Ectodermal cell (in vitro differentiated cells): ENCODE results near the gene RPP25L.

ENCODE experiments used
- H3K27ac ChIP-seq: 2 replicates; pipeline ENCODE4 v1.7.0; 2013; ENCODE audit warnings: mild to moderate bottlenecking, low read depth, low read length; ENCODE audit not compliant: insufficient read depth, poor library complexity, severe bottlenecking
- H3K27me3 ChIP-seq: 2 replicates; pipeline ENCODE4 v1.7.0; 2013; ENCODE audit warnings: mild to moderate bottlenecking, low read length; ENCODE audit not compliant: insufficient read depth, control insufficient read depth, poor library complexity, severe bottlenecking
- H3K36me3 ChIP-seq: one replicate; pipeline ENCODE4 v1.7.0; 2013; ENCODE audit warnings: low read length; ENCODE audit not compliant: control insufficient read depth, insufficient read depth
- H3K4me1 ChIP-seq: one replicate; pipeline ENCODE4 v1.7.0; 2013; ENCODE audit warnings: low read length; ENCODE audit not compliant: control insufficient read depth, insufficient read depth
- H3K4me3 ChIP-seq: 2 replicates; pipeline ENCODE4 v1.7.0; 2013; ENCODE audit warnings: low read depth, low read length, control low read depth; ENCODE audit not compliant: insufficient read depth
- H3K9me3 ChIP-seq: 2 replicates; pipeline ENCODE4 v1.7.0; 2013; ENCODE audit warnings: mild to moderate bottlenecking, low read length, moderate library complexity; ENCODE audit not compliant: control insufficient read depth
- WGBS, 2 experiments: methylation state at CpG; one replicate each; pipeline ENCODE4 v1.1.7; 2013; ENCODE audit warnings: missing lambda C conversion rate in 2 of 2; 5-methylcytosine and 5-hydroxymethylcytosine counted together

Gene RPP25L

DNA sequence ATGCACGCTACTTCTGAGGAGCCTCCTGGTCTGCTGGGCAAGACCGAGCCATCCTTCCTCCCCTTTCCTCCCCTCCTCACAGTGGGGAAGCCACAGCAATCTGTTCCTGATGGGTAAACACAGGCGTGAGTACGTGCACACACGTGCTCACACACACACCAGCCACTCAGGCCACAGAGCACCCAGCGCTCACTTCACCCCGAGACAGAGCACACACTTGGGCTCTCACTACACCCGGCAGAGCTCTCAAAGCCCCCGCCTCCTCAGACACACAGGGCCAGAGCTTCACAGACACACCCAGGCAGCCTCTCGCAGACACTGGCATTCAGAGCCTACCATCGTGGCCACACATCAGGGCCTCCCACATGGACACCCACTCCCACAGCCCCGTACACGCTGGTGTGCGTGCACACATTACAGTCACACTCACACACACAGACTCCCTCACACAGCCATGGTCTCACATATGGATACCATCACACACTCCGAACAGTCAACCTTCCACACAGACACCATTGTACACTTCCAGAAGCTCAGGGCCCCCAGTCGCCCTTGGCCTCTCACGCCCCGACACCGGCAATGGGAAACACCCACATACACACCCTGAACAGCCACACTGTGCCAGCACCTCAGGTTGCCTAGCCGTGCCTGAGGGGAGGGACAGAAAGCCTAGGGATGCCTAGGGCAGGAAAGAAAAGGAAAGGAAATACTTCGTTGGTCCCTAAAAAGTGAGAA, 35.9 kb downstream of the RPP25L start:
- Histone ChIP-seq H3K27ac (no peak overlapping the region), H3K4me3 (no peak overlapping the region), H3K9me3 (no peaks in the 10 kb centered on the region), H3K4me1 (peaks cover 75% of the 10 kb centered on the region), H3K27me3 (no peaks in the 10 kb centered on the region), H3K36me3 (no peaks in the 10 kb centered on the region)
- WGBS, 2 experiments, result 77 to 79% methylated on average over 21 of the region's 21 CpGs

DNA sequence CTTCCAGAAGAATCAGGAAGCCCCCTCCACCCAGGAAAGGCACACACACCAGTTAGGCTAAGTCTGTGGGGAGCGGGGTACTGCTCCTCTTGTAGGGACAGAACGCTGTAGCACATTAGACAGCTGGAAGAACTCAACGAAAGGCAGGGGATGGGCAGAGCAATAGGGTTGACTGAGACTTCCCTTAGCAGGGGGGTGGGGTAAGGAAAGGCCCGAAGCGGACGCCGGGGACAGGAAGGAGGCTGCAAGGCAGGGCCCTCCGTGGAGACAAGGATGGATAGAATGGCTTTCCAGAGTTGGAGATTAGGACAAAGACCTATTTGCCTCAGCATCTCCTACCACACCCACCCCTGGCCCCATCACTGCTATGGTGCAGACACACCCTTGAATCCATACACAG, 36.7 kb downstream of the RPP25L start:
- Histone ChIP-seq H3K27ac (no peak overlapping the region), H3K36me3 (no peaks in the 10 kb centered on the region), H3K4me3 (no peak overlapping the region), H3K4me1 (peaks cover 74% of the 10 kb centered on the region), H3K9me3 (no peaks in the 10 kb centered on the region), H3K27me3 (no peaks in the 10 kb centered on the region)
- 79 to 80% methylated on average over 8 of the region's 8 CpGs for WGBS, 2 experiments

DNA sequence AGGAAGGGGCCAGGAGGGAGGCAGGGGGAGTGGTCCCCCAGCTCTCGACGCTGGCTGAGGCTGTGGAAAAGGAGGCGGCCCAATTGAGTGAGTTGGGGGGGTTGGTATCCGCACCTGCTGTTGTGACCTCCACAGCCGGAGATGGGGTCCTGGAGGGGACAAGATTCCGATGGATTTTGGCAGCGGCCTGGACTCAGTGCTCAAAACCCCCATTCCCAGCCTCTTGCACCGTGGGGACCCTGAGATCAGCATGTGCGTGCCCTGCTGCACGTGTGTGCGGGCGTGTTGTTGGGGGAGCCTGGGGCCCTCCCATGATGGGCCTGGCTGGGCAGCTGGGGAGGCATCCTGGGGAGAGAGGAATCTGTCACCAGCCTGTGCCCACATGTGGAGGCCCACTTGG, 37.3 kb downstream of the RPP25L start:
- peaks cover 73% of the 10 kb centered on the region for H3K4me1 ChIP-seq

DNA sequence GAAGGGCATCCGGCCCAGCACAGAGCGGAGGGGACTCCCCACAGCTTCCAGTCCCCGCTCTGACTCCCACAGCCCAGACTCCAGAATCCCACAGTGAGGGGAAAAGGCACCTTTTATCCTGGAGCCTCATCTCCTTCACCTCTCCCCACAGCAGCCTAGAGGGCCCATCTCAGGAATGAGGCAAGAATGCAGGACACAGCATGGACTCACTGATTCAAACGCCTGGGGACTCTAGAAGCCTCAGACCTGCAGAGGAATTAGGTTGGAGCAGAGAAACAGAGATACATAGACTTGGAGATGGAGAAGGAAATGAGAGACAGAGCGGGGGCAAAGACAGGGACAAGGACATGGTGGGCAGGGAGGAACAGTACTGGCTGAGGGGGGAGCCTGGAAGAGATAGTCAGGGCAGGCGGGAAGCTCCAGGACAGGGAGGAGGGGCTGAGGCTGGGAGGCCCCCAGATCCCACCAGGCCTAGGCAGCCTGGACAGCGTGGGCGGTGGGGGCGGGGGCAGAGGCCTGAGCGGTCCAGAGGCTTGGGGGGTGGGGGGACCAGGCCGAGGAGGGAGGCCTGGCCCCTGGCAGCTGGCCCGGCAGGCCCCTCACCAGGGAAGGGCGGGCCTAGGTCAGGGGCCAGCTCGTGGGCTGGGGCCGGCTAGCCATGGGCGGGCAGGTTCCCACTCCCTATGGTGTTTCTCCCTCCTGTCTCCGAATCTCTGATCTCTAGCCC, 38.1 kb downstream of the RPP25L start:
- H3K9me3 ChIP-seq, result no peaks in the 10 kb centered on the region
- H3K27ac ChIP-seq, result no peak overlapping the region
- no peak overlapping the region for H3K4me3 ChIP-seq
- H3K36me3 ChIP-seq, result no peaks in the 10 kb centered on the region
- no peaks in the 10 kb centered on the region for H3K27me3 ChIP-seq
- peaks cover 73% of the 10 kb centered on the region for H3K4me1 ChIP-seq
- WGBS, 2 experiments, result 52 to 57% methylated on average over 17 of the region's 17 CpGs

More for the DNA sequence above, 37.3 kb downstream of the RPP25L start:
- H3K9me3 ChIP-seq, result no peaks in the 10 kb centered on the region
- no peak overlapping the region for H3K27ac ChIP-seq
- no peak overlapping the region for H3K4me3 ChIP-seq
- no peaks in the 10 kb centered on the region for H3K36me3 ChIP-seq
- 90 to 91% methylated on average over 12 of the region's 12 CpGs for WGBS, 2 experiments
- no peaks in the 10 kb centered on the region for H3K27me3 ChIP-seq

DNA sequence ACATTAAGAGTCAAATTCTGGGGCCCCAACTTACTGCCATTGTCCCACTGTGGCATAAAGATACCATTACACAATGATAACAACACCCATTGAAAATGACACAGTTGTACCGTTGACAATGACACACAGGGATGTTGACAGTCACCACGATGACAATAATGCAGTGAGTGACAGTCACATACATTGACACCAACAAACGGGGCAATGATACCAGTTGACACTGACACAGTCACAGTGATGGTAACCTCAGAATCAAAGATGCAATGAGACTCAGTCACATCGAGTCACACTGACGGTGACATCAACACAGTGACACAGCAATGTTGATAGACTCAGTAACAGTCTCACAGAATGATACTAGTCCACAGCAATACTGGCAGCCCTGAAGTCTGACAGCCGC, 39.3 kb downstream of the RPP25L start:
- no peaks in the 10 kb centered on the region for H3K27me3 ChIP-seq
- no peak overlapping the region for H3K4me3 ChIP-seq
- peaks cover 74% of the 10 kb centered on the region for H3K4me1 ChIP-seq
- H3K9me3 ChIP-seq, result no peaks in the 10 kb centered on the region
- no peak overlapping the region for H3K27ac ChIP-seq
- H3K36me3 ChIP-seq, result no peaks in the 10 kb centered on the region
- WGBS, 2 experiments, result 93% methylated on average over 6 of the region's 6 CpGs

DNA sequence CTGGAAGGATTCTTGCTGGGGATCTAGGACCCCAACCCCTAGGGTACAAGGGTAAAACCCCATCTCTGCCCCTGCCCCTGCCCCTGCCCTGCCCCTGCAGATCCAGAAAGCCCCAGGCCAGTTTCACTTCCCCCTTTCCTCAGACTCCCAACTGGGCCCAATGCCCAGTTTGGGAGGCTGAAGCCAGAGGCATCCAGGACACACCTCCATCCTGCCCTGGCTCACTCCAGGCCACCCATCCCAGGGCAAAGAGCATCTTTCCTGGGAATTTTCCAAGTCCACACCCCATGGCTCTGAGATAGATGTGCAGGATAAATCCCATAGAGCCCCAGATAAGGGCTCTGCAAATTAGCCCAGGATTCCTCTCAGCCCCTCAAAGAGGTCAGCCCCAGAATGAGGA, 39.8 kb downstream of the RPP25L start:
- H3K27ac ChIP-seq, result no peak overlapping the region
- H3K9me3 ChIP-seq, result no peaks in the 10 kb centered on the region
- no peaks in the 10 kb centered on the region for H3K27me3 ChIP-seq
- H3K4me3 ChIP-seq, result no peak overlapping the region
- H3K4me1 ChIP-seq, result peaks cover 73% of the 10 kb centered on the region
- H3K36me3 ChIP-seq, result no peaks in the 10 kb centered on the region

DNA sequence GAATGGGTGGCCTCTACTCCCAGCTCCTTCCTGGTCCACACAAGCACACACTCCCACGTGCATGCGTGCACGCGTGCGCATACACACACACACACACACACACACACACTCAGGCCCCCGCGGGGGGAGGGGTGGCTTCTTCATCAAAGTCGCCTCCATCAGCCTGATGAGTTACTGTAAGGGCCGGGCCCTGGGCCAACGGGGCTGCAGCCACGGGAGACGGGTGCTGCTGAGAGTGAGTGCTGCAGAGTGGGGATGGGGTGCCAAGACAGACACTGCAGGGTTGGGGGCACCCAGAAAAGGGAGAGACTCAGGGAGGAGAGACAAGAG, 40.5 kb downstream of the RPP25L start:
- H3K27me3 ChIP-seq, result no peaks in the 10 kb centered on the region
- no peaks in the 10 kb centered on the region for H3K9me3 ChIP-seq
- H3K27ac ChIP-seq, result no peak overlapping the region
- no peaks in the 10 kb centered on the region for H3K36me3 ChIP-seq
- H3K4me1 ChIP-seq, result peaks cover 73% of the 10 kb centered on the region
- no peak overlapping the region for H3K4me3 ChIP-seq
- 89% methylated on average over 12 of the region's 12 CpGs for WGBS, 2 experiments

DNA sequence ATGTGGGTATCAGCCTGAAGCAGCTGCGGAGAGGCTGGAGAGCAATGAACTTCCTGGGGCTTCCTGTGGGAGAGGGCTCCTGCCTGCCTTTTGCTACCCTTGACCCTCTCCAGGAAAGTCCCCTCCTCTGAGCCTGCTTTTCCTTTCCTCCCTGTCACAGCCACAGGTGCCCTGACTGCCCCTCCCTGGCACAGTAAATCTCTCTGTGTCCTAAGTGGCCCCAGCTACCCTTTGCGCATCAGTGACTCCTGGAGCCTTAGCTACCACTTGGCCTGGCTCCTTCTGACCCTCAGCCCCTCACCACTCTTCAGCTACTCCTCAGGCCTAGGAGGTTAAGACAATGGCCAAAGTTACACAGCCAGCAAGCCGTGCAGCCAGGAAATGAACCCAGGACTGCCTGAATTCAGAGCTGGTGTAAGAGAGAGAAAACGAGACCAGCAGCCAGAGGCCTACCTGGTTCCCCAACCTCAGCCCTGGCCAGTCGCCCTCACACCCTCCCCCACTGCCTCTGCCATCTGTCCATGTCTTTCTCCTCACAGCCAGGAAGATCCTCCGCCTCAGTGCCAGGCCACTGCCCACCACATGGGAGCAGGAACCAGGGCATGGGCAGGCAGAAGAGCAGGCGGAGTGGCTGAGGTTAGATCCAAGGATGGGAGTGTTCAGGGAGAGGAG, 41.0 kb downstream of the RPP25L start:
- no peaks in the 10 kb centered on the region for H3K36me3 ChIP-seq
- H3K4me3 ChIP-seq, result no peak overlapping the region
- H3K27ac ChIP-seq, result no peak overlapping the region
- peaks cover 73% of the 10 kb centered on the region for H3K4me1 ChIP-seq
- no peaks in the 10 kb centered on the region for H3K9me3 ChIP-seq
- no peaks in the 10 kb centered on the region for H3K27me3 ChIP-seq
- WGBS, 2 experiments, result 85 to 87% methylated on average over 7 of the region's 7 CpGs

DNA sequence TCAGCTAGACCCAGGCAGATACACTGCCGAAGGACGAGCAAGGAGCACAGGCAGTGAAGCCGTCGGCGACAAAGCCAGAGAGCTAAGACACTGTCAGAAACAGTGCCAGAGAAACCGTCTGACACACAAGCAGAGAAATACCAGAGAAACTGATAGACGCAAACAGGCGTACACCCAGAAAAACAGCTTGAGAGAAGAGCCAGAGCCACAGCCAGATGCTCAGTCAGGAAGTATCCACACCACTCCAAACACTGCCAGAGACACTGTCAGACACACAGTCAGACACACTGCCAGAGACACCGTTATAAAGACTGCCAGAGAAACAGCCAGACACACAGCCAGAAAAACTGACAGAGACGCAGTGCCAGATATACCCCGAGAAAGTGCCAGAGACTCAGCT, 41.5 kb downstream of the RPP25L start:
- H3K4me1 ChIP-seq, result peaks cover 74% of the 10 kb centered on the region
- WGBS, 2 experiments, result 89 to 91% methylated on average over 11 of the region's 11 CpGs
- H3K27me3 ChIP-seq, result no peaks in the 10 kb centered on the region
- no peak overlapping the region for H3K4me3 ChIP-seq
- no peak overlapping the region for H3K27ac ChIP-seq
- H3K36me3 ChIP-seq, result no peaks in the 10 kb centered on the region
- H3K9me3 ChIP-seq, result no peaks in the 10 kb centered on the region

DNA sequence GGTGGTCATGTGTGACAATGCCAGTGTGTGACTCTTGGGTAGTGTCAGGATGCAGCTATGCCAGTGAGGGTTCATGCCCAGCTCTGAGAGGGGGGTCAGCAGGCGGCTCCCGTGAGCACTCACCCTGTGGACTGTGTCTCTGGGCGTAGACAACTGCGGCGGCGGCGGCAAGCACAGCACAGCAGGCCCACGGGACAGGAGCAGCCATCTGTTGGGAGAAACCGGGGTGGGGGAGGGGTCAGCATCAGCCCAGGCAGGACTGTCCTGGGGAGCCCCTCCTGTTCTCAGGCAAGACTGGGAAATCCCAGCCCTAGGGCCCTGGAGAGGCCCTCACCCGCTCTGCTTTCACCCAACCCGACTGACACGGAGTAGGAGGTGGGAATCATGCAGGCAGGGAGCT, 43.1 kb downstream of the RPP25L start:
- Histone ChIP-seq H3K9me3 (no peaks in the 10 kb centered on the region), H3K4me3 (no peak overlapping the region), H3K4me1 (peaks cover 58% of the 10 kb centered on the region), H3K36me3 (peaks cover 9% of the 10 kb centered on the region), H3K27ac (no peak overlapping the region), H3K27me3 (no peaks in the 10 kb centered on the region)
- 61% methylated on average over 12 of the region's 12 CpGs for WGBS, 2 experiments
